PC-3 (cell line): ENCODE measurements around the gene LINGO1. TPM values are rescaled to one million over a fixed set of nuclear protein-coding genes. Genes with fewer than 3 reads are reported as not detected.

ENCODE experiments used
- ATAC-seq: fragments of 200-7000 bp; cut with Tn5 transposase; 2 replicates; pipeline ENCODE4 v1.9.1; 2020; ENCODE audit warnings: mild to moderate bottlenecking, moderate library complexity
- BruUV-seq: library from RNA; stranded (reverse); fragments of 400-500 nt; replicated peaks from 2 replicates; lab custom pipeline; 2021; lab: Mats Ljungman, UMichigan
- CTCF ChIA-PET: fragments of 300-600 bp; sonication (Branson Sonifier 250); formaldehyde crosslinking; loops from one replicate; lab custom pipeline; 2022; ENCODE audit warnings: antibody characterized with exemption; lab: Charles Lee
- POLR2A ChIA-PET: fragments of 300-600 bp; sonication (Branson Sonifier 250); formaldehyde crosslinking; loops from one replicate; lab custom pipeline; 2022; ENCODE audit warnings: antibody characterized with exemption; ENCODE audit not compliant: unreplicated experiment; lab: Charles Lee
- DNase-seq: peaks from one replicate; pipeline ENCODE4 v3.0.0-alpha.2; 2015
- H2AFZ ChIP-seq: fragments of 300-600 bp; sonication (generic); 2 replicates; pipeline ENCODE4 v1.6.0; 2016; ENCODE audit warnings: antibody characterized with exemption, low read length
- H3F3A ChIP-seq: fragments of 300-600 bp; sonication (generic); one replicate; pipeline ENCODE4 v1.6.0; 2017; ENCODE audit warnings: antibody characterized with exemption, low read length, control low read depth, mild to moderate bottlenecking; ENCODE audit not compliant: unreplicated experiment
- H3K27ac ChIP-seq: fragments of 300-600 bp; sonication (generic); 2 replicates; pipeline ENCODE4 v1.5.1; 2016; ENCODE audit warnings: mild to moderate bottlenecking, low read length
- H3K27me3 ChIP-seq: fragments of 300-600 bp; sonication (generic); 2 replicates; pipeline ENCODE4 v1.6.1; 2016; ENCODE audit warnings: low read length, mixed read lengths
- H3K36me3 ChIP-seq: fragments of 300-600 bp; sonication (generic); 2 replicates; pipeline ENCODE4 v1.6.1; 2016; ENCODE audit warnings: low read depth, mixed run types, low read length, mixed read lengths
- H3K4me1 ChIP-seq: fragments of 300-600 bp; sonication (generic); 2 replicates; pipeline ENCODE4 v1.5.1; 2016; ENCODE audit warnings: low read length; ENCODE audit not compliant: insufficient read depth
- H3K4me2 ChIP-seq: fragments of 300-600 bp; sonication (generic); 2 replicates; pipeline ENCODE4 v1.6.0; 2016; ENCODE audit warnings: low read length
- H3K4me3 ChIP-seq: fragments of 300-600 bp; sonication (generic); 2 replicates; pipeline ENCODE4 v1.5.1; 2016; ENCODE audit warnings: mild to moderate bottlenecking, low read length, mixed read lengths
- H3K79me2 ChIP-seq: fragments of 300-600 bp; sonication (generic); 2 replicates; pipeline ENCODE4 v1.6.1; 2017; ENCODE audit warnings: low read length, mixed read lengths
- H3K9ac ChIP-seq: fragments of 300-600 bp; sonication (generic); 2 replicates; pipeline ENCODE4 v1.6.0; 2016; ENCODE audit warnings: mild to moderate bottlenecking, low read length
- H3K9me2 ChIP-seq: fragments of 300-600 bp; sonication (generic); replicated peaks from 2 replicates; pipeline ENCODE4 v1.6.1; 2016; ENCODE audit warnings: mixed run types, low read length, mixed read lengths
- H3K9me3 ChIP-seq: fragments of 300-600 bp; sonication (generic); 2 replicates; pipeline ENCODE4 v1.6.1; 2016; ENCODE audit warnings: low read length, mixed read lengths
- H4K20me1 ChIP-seq: fragments of 300-600 bp; sonication (generic); 2 replicates; pipeline ENCODE4 v1.6.1; 2016; ENCODE audit warnings: low read length, mixed read lengths
- CTCF ChIP-seq: fragments of 300-600 bp; sonication (generic); conservative IDR thresholded peaks from 2 replicates; pipeline ENCODE4 v1.5.1; 2017; ENCODE audit warnings: antibody characterized with exemption, low read depth, mild to moderate bottlenecking, low read length
- EZH2 ChIP-seq: fragments of 300-600 bp; sonication (generic); IDR thresholded peaks from one replicate; pipeline ENCODE4 v1.6.1; 2017; ENCODE audit warnings: antibody characterized with exemption, mild to moderate bottlenecking, low read length; ENCODE audit not compliant: unreplicated experiment
- EZH2phosphoT487 ChIP-seq: fragments of 300-600 bp; sonication (generic); IDR thresholded peaks from 2 replicates; pipeline ENCODE4 v1.6.1; 2018; ENCODE audit warnings: mild to moderate bottlenecking, antibody characterized with exemption, low read length, borderline replicate concordance
- intact Hi-C: fragments of 100-400 bp; cut with micrococcal nuclease; formaldehyde crosslinking; loops from 2 replicates; pipeline ENCODE4 v1.9.0; 2023
- total RNA-seq: library from RNA; depleted of rRNA; stranded (reverse); fragments of >200 nt; gene quantifications from 2 replicates; pipeline ENCODE4 v1.2.3, GENCODE V29; 2014

LINGO1 gene
- total RNA-seq, 1 experiment from 2014 or later: not detected

- no peak for DNase-seq
- H3K9me3 ChIP-seq: no peaks in the 10 kb centered on the region
- no peaks in the 10 kb centered on the region for H3K36me3 ChIP-seq
- H4K20me1 ChIP-seq: no peaks in the 10 kb centered on the region
- H3F3A ChIP-seq: no peaks in the 10 kb centered on the region
- CTCF ChIA-PET: no interaction called here
- no peak overlapping the region for H2AFZ ChIP-seq
- peaks cover 23% of the 10 kb centered on the region for H3K27me3 ChIP-seq
- no peak for ATAC-seq
- H3K9ac ChIP-seq: no peak overlapping the region
- POLR2A ChIA-PET: no interaction called here
- TF ChIP-seq EZH2phosphoT487 (peak; percentile 77; the same call in 1 of the 2 replicates), CTCF (no peak), EZH2 (peak; percentile 93)
- H3K27ac ChIP-seq: no peak overlapping the region
- 0 out of 2 replicates have a peak, but pooled peaks cover 4% of the 10 kb centered on the region for H3K4me1 ChIP-seq
- no peaks in the 10 kb centered on the region for H3K79me2 ChIP-seq
- H3K9me2 ChIP-seq: no peaks in the 10 kb centered on the region
- H3K4me3 ChIP-seq: no peak overlapping the region
- BruUV-seq: no TSS peak
- H3K4me2 ChIP-seq: no peak overlapping the region
- intact Hi-C loops: loop anchor here (5.0 kb wide), 1 partner anchor 515 kb away; no protein-coding TSS in a partner anchor
These were observed 773 bp downstream of the LINGO1 start for GRCh38 chr15:77631745-77632533.

- DNase-seq: no peak
- H3K9me3 ChIP-seq: no peaks in the 10 kb centered on the region
- H3K4me1 ChIP-seq: 0 out of 2 replicates have a peak, but pooled peaks cover 4% of the 10 kb centered on the region
- H4K20me1 ChIP-seq: no peaks in the 10 kb centered on the region
- H3K27ac ChIP-seq: no peak overlapping the region
- H3K4me2 ChIP-seq: no peak overlapping the region
- H3K9ac ChIP-seq: no peak overlapping the region
- POLR2A ChIA-PET: no interaction called here
- CTCF ChIA-PET: no interaction called here
- no peaks in the 10 kb centered on the region for H3K9me2 ChIP-seq
- no peak overlapping the region for H2AFZ ChIP-seq
- H3K27me3 ChIP-seq: peaks cover 23% of the 10 kb centered on the region
- no peak overlapping the region for H3K4me3 ChIP-seq
- no TSS peak for BruUV-seq
- 0 out of 2 replicates have a peak, but pooled peaks have one; percentile 8 for ATAC-seq
- no peaks in the 10 kb centered on the region for H3K36me3 ChIP-seq
- intact Hi-C loops: loop anchor here (5.0 kb wide), 1 partner anchor 514 kb away; no protein-coding TSS in a partner anchor
- H3K79me2 ChIP-seq: no peaks in the 10 kb centered on the region
- no peaks in the 10 kb centered on the region for H3F3A ChIP-seq
- TF ChIP-seq EZH2 (no peak), CTCF (0 out of 2 replicates have a peak, but pooled peaks have one; percentile 17)
These were observed 1.6 kb downstream of the LINGO1 start for GRCh38 chr15:77630956-77631744.
